HG03097 (cell line): ENCODE data around the gene CELA2A.
"Not testable (repeated sequence)": the region's sequence is repeated elsewhere in the genome, so short reads cannot be mapped to it uniquely, and the experiment has no call there.

Experiments
- ATAC-seq: cut with Tn5 transposase; IDR thresholded peaks from one replicate; pipeline ENCODE4 v1.9.1; 2021; ENCODE audit not compliant: unreplicated experiment, low FRiP score

The CELA2A gene

DNA sequence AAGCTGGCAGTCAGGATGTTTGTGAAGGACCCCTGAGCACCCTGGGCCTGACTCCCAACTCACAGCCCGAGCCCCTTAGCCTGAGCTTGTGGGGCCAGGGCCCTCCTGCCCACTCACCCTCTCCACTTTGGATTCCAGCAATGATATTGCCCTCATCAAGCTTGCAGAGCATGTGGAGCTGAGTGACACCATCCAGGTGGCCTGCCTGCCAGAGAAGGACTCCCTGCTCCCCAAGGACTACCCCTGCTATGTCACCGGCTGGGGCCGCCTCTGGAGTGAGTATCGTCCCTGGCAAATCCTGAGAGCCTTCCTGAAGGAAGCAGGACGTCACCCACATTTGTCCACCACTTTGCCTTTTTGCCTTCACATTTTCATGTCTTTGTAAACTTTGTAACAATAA lies 13.3 kb upstream of the CELA2A start:
- ATAC-seq: no peak

DNA sequence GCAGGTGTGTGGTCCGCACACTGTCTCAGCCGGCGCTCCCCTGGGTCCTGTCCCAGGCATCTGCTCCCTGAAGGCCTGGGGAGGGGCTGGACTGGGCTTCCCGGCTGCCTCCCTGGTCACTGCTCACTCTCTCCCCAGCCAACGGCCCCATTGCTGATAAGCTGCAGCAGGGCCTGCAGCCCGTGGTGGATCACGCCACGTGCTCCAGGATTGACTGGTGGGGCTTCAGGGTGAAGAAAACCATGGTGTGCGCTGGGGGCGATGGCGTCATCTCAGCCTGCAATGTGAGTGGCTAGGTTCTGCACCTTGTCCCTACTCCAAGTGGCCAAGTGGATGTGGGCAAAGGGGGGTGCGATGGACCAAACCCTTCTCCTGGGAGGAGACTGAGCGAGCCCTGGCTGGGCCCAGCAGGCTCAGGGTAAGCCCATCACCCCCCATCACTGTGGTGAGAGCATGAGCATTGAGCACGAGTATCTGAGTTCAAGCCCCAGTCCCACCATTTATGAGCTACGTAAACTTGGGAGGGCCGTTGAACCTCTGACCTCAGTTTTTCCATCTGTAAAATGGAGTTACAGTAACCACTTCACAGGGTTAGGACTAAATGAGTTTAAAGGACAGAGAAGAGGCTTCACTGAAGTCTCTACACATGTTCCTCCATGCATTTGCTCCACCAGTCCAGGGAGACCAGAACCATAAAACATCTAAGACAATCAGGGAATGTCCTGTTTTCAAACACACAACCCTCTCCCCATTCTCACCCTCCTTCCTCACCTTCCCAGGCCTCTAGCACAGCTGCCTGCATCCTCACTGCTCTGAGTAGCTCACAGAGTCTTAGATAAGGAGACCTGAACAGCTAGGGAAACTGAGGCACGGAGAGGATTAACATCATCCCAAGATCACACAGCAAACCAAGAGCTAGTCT lies 11.8 kb upstream of the CELA2A start:
- no peak for ATAC-seq

DNA sequence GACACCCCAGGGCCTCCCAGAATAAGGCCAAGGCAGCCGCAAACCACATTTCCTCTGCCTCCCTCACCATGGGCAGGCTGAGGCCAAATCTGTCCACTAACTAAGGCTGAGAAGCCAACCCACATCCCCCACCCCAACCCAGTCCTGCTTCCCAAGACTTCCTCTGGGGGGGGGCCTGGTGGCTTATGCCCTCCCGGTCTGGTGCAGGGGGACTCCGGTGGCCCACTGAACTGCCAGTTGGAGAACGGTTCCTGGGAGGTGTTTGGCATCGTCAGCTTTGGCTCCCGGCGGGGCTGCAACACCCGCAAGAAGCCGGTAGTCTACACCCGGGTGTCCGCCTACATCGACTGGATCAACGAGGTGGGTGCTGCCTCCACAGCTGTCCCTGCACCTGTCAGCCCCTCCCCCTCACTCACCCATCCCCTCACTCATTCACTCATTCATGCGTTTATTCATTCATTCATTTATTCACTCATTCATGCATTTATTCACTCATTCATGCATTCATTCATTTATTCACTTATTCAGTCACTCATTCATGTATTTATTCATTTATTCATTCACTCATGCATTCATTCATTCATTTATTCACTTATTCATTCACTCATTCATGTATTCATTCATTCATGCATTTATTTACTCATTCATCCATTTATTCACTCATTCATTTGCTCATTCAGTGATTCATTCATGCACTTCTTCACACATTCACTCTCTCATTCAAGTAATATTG lies 11.0 kb upstream of the CELA2A start:
- ATAC-seq: no peak

DNA sequence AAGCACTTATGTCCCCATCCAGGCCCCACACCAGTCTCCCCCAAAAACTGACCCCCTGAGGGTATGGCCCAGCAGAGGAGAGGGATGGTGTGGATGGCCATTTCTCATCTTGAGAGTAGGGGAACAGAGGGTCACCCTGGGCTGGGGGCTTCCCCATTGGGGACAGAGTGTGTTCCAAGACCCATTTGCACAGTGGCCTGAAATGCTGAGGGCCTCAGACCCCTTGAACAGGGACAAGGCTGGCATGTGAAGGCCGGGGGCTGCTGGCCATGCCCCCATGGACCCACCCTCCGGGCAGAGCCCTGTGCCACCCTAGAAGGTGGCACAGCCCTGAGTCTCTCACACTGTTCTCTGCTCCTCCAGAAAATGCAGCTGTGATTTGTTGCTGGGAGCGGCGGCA lies 10.3 kb upstream of the CELA2A start:
- ATAC-seq: no peak

DNA sequence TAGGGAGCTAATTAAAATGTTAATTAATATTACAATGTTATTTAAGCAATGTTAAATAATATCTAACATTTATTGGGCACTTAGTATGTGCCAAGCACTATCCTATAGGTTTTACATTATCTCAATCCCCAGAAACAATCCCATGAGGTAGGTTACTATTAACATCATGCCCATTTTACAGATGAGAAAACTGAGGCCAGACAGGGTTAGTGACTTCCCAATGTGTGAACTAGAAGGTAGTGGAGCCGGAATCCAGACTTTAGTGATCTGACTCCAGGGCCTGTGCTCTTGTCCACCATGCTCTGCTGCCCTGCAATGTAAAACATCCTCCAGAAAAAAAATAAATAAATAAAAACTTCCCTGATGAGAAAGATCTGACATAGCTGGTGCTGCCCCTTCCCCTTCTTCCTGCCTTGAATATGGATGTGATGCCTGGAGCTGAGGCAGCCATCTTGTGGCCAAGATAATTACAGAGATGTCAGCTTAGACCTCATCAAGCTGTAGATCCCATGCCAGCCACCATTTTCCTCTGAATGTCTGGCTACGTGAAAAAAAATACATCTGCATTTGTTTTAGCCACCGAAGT lies 7.6 kb upstream of the CELA2A start:
- no peak for ATAC-seq

DNA sequence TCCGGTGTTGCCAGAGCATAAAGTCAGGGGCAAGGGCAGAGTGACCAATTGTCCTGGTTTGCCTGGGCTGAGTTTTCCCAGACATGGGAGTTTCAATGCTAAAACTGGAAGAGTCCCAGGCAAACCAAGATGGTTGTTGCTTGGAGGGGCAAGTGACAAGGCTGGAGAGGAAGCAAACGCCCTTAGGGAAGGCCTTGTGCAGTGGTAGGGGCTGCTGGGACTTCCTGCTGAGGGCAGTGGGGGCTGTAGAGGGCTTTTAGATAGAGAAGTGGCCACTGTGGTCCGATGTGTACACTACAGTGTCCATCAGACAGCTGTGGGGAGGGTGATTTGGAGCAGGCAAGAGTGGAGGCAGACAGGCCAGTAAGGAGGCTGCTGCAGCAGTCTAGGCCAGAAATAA lies 7.0 kb upstream of the CELA2A start:
- no peak for ATAC-seq

DNA sequence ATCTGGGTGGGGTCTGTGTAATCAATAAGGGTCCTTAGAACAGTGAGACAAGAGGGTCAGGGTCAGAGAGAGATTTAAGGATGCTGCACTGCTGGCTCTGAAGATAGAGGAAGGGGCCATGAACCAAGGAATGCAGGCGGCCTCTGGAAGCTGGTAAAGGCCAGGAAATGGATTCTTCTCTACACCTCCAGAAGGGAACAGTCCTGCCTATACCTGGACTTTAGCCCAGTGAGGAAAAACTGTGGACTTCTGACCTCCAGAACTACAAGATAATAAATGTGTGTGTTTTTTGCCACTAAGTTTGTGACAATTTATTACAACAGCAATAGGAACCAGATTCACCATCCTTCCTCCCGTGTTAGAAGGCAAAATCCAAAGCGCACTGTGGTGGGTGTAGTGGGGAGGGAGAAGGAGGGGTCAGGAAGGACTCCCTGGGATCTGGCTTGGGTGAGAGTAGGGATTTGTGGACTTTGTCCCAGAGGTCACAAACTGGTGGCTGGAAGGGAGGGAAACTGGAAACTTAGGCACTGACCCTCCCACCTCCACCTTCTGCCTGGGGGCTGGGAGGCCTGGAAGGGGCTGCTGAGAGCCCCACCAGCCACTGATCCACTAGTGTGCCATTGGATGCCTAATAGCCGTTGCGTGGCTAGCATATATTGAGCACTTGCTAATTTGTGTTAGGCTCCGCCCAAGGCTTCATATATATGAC lies 5.4 kb upstream of the CELA2A start:
- no peak for ATAC-seq

DNA sequence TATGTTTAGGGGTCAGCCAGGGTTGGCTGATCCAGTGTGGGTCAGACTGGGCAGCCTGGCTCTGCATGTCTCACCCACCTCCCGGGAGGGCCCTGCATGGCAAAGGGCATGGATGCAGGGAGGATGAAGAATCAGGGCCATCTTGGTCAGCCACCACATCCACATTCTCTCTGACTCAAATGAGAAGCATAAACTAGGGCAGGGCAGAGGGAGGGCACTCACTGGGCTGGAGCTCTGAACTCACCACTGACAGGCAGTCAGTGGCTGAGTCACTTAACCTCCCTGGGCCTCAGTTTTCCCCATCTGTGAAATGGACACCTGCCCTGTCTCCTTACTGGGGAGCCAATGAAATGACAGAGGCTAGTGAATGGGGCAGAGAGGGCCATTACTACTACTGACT lies 4.3 kb upstream of the CELA2A start:
- ATAC-seq: no peak

DNA sequence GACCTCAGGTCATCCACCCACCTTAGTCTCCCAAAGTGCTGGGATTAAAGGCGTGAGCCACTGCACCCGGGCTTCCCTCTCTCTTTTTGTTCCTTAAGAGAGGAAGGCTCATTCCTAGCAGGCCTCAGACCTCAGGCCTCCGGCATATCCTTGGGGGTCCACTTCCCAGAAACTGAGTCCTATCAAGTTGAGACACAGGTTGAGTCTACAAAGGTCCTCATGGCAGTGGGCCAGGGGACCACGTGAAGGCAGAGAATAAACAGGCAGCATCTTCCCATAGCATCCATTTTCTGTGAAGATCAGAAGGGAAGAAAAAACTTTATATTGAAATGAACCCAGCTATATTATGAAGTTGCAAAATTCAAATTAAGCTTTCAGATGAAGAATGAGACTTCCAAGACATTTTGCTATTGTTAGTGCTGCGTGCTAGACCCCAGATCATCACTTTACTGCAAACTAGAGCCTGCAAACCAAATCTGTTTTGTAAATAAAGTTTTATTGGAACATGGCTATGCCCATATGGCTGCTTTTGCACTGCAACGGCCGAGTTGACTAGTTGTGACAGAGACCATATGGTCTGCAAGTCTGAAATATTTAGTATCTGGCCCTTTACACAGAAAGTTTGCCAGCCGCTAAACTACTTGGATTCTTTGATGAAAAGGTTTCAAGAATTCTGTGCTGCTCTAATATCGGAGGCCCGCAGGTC lies 3.5 kb upstream of the CELA2A start:
- ATAC-seq: no peak

DNA sequence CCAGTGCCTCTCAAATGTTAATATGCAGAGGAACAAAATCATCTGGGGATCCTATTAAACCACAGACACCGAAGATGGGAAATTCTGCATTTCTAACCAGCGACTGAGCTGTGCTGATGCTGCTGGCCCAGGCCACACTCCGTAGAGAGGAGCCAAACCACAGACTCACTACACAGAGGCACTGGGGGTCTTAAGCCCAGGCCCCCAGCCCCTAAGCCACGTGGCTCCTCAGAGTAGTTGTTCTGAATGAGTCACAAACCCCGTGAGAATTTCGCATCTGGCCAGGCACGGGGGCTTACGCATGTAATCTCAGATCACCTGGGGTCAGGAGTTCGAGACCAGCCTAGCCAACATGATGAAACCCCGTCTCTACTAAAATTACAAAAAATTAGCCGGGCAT lies 2.8 kb upstream of the CELA2A start:
- ATAC-seq: no peak

DNA sequence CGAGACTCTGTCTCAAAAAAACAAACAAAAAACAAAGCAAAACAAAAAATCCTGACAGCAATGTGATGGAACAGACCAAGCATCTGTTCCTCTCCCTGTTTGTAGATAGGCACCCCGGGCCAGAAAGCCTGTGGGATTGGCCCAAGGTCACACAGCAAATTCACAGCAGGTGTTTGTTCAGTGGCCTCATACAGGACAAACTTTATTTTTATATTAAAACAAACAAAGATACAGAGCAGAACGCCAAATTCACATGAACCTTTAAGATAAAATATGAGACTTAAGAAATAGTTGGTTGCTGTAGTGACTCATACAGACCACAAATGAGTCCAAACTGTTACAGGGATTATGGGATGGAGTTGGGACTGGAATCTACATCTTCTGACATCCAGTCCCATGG lies 2.3 kb upstream of the CELA2A start:
- no peak for ATAC-seq

DNA sequence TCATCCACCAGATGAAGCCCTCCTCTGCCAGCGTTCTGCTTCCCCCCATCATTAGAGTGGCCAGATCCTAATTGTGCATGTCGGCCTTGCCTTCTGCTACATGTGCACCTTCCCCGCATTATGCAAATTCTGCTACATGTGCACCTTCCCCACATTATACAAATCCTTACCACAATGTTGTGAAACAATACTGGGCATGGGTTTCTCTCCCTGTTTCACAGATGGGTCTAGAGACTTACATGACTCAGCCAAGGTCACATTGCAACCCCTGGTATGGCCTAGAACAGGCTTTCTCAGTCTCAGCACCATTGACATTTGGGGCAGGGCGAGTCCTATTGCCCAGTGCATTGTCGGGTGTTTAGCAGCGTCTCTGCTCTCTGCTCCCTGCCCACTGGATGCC lies 1.0 kb upstream of the CELA2A start:
- no peak for ATAC-seq

DNA sequence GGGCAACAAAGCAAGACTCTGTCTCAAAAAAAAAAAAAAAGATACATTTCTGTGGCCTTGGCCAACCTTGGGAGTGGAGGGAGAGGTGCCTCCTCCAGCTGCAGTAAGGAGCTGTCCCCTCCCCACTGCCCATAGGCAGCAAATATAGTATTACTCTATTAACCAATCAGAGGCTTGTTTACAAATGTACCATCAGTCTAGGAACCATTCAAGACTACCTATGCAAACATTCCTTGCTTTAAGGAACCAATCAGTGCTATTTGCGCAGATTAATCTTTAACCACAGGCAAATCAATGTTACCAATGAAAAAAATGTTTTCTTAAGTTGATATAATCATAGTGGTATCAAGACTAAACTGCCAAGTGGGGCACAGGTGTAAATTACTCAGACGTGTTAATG lies 1.1 kb downstream of the CELA2A start:
- no peak for ATAC-seq

DNA sequence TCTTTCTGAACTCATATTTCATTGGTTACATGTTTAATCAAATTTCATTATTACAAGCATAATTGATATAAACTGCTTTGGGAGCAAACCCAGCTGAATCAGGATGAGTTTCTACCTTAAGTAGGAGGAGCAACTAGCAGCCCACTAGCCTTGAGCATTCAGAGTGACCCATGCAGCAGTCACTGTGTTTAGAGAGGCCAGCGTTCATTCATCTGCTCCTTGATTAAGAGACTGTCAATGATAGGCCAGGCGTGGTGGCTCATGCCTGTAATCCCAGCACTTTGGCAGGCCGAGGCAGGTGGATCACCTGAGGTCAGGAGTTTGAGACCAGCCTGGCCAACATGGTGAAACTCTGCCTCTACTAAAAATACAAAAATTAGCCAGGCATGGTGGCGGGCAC lies 1.9 kb downstream of the CELA2A start:
- not testable (repeated sequence) for ATAC-seq

DNA sequence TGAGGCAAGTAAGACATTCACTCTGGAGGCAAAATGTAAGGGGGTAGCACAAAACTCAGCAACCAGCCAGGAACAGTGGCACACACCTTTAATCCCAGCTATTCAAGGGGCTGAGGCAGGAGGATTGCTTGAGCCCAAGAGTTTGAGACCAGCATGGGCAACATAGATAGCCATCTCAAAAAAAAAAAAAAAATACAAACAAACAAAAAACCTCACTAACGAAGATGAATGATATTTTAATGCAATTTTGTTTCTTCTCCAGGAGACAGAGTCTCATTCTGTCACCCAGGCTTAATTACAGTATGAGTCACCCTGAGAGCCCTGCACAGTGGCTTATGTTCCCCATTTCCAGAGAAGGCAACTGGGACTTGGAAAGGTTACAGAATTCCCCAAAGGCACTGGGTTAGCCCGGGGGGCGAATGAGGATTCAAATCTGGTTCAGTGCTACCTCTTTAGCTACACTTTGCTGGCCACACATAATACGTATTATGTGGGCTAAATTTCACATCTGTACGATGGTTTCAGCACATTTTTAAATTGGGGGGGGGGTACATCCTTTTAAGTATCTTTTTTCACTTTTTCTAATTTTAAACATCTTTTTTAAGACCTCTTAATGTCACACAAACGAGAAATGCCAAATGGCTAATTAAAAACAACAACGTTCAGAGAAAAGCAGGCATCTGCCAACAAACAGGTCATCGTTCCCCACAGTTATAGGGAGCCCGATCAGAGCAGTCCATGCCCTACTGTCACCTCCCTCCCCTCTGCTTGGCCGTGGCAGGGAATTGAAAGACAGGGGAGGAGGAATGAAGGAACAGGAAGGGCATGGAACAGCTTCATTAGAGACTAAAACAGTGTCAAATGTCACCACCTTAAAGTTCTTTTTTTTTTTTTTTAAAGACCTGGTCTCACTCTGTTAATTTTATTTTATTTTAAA lies 3.5 kb downstream of the CELA2A start:
- no peak for ATAC-seq

DNA sequence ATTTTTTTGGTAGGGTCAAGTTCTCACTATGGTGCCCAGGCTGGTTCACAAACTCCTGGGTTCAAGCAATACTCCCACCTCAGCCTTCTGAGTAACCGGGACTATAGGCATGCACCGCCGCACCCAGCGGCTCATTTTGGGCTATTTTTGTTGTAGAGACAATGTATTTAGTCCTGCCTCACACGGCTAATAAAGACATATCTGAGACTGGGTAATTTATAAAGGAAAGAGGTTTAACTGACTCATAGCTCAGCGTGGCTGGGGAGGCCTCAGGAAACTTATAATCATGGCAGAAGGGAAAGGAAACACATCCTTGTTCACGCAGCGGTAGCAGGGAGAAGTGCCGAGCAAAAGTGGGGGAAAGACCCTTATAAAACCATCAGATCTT lies 4.2 kb downstream of the CELA2A start:
- ATAC-seq: no peak

DNA sequence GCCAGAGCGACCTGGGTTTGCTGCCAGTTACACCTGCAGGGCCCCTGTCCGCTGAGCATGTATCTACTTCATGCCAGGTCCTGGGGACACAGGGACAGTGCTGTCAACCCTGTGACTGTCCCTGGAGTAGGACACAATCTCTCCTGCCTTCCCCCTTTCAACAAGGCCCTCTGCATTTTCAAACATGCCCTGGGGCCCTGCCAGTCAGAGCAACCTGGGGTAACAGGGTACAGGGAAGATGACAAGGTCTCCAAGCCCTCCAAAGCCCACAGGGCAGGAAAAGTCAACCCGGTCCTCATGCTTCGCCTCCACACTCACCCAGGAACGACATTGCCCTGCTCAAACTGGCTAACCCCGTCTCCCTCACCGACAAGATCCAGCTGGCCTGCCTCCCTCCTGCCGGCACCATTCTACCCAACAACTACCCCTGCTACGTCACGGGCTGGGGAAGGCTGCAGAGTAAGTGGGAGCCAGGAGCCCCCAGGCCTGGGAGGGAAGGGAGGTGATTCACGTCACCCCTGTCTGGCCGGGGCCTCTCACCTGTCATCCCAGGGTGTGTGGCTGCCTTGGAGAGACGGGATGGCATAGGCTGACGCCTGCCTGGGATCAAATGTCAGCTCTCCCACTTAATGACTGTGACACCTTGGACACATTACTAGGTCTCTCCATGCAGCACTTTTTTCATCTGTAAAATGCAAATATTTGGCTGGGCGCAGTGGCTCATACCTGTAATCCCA lies 6.7 kb downstream of the CELA2A start:
- ATAC-seq: not testable (repeated sequence)

DNA sequence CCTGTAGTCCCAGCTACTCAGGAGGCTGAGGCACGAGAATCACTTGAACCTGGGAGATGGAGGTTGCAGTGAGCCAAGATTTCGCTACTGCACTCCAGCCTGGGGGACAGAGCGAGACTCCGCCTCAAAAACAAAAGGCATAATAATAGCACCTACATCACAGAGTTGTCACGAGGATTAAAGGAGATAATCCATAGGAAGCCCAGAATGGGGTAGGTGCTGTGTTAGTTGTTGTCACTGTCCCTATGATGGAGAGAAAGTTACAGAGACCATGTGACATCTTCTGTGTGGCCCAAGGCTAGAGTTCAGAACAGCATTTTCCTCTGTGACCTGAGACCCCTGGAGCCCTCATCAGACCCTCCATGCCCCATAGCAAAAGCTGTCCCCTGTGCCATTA lies 7.4 kb downstream of the CELA2A start:
- ATAC-seq: not testable (repeated sequence)

DNA sequence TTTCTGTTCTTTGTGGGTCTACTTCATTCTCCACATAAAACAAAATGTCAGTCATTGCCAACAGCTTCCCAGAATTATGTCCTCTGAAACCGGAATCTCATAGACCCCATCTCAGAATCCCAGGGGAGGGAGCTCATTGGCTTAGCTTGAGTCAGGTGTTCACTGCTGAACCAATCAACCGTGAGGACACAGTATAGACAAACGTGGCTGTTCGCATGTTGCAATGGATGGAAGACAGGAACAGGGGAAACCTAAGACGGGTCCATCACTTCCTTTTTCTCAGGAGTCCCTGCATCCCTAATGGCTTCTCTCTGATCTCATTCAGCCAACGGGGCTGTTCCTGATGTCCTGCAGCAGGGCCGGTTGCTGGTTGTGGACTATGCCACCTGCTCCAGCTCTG lies 9.1 kb downstream of the CELA2A start:
- ATAC-seq: no peak
